ENCODE measurements around the gene PERCC1.
A peak's percentile ranks its signal among the peaks of the same experiment; 100 is the strongest.
"Not testable (repeated sequence)": the region's sequence is repeated elsewhere in the genome, so short reads cannot be mapped to it uniquely, and the experiment has no call there.

The PERCC1 gene

GRCh38 chr16:1451702-1452392 is 21.0 kb downstream of the PERCC1 start:
- DNase-seq = no peak

GRCh38 chr16:1452530-1452929 is 21.7 kb downstream of the PERCC1 start:
- DNase-seq = no peak

DNA sequence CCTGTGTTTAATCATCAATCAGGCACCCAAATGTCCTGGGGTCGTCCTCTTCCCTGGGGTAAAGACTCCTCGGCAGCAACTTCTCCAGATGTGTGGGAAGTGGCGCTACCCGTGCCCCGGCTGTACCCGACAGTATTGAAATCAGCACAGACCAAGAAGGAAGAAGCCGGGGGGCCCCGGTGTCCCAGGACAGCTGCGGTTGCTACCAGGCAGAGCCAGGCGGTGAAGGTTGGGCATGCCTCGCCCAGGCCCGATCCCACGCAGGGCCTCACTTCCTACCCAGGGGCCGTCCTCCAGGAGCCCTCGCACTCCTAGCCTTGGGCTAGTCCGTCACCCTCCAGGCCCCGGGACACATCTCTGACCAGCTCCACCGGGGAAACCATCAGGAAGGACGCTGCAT is 22.4 kb downstream of the PERCC1 start:
- no peak for DNase-seq

DNA sequence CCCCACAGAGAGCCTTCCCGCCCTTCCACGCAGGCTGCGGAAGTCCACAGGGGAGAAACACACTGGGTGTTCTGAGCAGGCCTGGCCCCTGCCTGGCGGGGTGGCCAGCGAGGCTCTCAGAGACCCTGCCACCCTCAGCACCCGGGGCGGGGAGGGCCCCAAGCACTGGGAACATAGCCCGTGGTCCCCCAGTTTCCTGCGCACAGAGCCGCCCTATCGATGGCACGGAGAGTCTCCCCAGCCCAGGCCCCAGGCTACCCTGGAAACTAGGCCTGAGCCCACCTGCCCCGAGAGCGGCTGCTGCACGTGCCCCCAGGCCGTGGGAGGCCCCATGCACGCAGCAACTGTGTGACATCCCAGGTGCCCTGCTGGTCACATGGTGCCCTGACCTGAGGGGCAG is 23.7 kb downstream of the PERCC1 start:
- no peak for DNase-seq

DNA sequence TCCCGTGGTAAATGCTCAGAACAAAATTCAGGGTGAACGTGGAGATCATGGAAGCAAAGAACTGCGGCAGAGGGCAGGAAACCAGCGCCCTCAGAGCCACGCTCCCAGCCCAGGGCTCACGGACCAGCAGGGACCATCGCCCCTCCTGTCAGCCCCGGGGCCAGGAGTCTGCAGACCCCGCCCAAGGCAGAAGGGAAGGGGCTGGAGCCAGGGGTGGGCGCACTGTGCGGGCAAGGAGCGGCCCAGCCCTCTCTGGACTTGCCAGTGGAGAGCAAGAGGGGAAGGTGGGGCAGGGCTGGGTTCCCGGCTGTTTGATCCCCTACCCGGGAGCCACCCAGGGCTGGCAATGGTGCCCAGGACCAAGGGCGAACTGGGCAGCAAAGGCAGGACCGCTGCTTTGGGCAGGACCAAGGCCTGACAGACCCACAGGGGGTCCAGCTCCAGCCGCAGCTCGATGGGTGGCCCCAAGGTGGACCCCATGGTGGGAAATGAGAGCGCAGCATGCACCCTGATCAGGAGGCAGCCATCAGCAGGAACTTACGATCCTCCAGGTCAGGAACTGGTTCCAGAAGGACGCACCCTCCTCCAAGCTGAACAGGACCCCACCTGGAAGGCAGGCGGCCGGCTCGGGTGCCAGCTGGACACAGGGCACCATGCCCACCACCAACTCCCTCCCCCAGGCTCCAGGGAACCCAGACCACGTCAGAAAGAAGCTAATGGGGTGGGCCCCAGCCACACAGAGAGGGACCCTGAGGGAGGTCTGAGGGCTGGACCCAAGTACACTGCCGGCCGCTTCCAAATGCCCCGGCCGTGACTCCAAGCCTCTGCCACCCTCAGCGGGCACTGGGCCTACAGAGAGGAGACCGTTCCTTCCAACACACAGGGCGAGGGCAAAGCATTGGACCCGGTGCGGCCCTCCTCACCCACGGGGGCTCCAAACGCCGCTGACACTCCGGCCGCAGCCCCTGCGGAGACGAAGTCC is 24.6 kb downstream of the PERCC1 start:
- no peak for DNase-seq

DNA sequence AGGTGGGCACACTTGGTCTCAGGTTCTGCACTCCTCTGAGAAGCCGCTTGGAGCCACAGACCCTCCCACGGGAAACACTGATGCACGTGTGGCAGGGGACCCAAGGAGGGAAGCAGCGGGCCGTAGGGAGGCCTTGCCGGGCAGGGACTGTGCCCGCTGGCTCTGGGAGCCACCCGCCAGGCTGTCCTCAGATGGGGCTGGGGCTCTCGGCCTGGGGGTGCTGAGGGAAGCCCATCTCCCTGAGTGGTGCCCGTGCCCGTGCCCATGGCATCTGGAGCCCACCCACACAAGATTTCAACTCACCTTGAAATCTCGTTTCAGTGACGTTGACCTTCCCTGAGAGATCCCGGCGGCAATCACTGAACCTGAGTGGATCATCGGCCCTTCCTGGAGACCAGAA is 26.1 kb downstream of the PERCC1 start:
- DNase-seq = no peak

DNA sequence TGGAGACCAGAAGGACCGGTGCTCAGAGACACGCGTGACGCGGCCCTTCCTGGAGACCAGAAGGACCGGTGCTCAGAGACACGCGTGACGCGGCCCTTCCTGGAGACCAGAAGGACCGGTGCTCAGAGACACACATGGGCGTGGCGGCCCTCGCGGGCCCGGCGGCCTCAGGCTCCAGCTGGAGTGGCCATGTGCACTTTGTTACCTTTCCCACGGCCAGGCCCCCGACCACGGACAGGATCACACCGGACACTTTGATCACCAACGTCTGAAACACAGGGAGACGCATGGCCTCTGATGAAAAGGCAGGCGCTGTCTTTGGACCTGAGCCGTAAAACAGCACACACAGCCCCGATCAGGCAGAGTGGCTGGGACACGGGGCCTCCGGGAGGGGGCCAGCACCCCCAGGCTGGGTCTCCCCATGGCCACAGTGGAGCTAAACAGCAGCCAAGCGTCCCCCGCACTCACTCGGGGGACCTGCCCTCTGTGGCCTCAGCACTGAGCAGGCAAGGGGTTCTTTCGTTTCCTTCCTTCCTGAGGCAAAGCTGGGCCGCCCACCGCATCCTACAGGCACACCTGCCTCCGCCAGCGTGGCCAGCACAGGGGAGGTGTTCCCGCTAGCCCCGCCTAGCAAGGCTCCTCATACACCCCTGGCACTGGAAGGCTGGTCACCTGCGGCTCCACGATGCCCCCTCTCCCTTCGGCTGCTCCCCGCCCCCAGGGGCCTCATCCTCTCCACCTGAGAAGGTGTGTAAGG is 26.8 kb downstream of the PERCC1 start:
- no peak for DNase-seq

GRCh38 chr16:1458336-1458976 is 27.6 kb downstream of the PERCC1 start:
- DNase-seq = peak; percentile 34

DNA sequence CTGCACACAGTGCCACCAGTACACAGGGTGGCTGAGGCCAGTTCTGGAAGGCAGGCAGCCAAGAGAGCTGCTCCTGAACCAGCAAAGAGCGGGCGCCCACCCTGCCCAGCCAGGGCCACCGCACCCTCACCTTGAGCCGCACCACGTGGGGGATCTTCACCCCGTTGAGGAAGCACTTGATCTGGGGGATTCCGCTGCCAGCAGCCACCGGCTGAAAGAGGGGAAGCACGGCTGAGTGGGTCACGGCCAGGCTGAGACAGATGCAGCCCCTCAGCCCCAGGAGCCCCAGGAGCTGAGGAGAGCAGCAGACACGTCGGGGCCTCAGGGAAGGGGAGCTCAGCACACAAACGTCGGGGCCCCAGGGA is 28.1 kb downstream of the PERCC1 start:
- no peak for DNase-seq

GRCh38 chr16:1459967-1460366 is 29.1 kb downstream of the PERCC1 start:
- no peak for DNase-seq

GRCh38 chr16:1460602-1461138 is 29.8 kb downstream of the PERCC1 start:
- no peak for DNase-seq

DNA sequence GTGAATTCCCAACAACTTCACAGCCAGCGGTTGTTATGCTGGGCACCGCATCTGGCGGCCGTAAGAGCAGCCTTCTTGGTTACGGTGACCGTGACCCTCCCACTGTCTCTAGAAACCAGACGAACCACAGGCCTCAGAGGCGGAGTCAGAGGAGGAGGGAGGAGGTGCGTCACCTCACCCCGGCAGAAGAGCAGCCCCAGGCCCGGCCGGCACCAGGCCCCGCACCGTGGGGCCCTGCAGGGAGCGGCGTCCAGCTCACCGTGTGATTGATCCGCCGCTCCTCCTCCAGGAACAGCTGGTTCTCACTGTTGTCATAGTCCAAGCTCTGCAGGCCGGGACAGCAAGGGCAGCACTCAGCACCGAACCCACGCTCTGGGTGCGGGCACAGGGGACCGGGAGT is 30.3 kb downstream of the PERCC1 start:
- DNase-seq = no peak

- no peak for DNase-seq
These were observed 33.5 kb downstream of the PERCC1 start for GRCh38 chr16:1464196-1464893.

GRCh38 chr16:1464894-1465566 is 34.2 kb downstream of the PERCC1 start:
- DNase-seq = no peak

- DNase-seq = no peak
These were observed 34.7 kb downstream of the PERCC1 start for GRCh38 chr16:1465567-1465915.

- no peak for DNase-seq
These were observed 35.2 kb downstream of the PERCC1 start for GRCh38 chr16:1466054-1466453.

DNA sequence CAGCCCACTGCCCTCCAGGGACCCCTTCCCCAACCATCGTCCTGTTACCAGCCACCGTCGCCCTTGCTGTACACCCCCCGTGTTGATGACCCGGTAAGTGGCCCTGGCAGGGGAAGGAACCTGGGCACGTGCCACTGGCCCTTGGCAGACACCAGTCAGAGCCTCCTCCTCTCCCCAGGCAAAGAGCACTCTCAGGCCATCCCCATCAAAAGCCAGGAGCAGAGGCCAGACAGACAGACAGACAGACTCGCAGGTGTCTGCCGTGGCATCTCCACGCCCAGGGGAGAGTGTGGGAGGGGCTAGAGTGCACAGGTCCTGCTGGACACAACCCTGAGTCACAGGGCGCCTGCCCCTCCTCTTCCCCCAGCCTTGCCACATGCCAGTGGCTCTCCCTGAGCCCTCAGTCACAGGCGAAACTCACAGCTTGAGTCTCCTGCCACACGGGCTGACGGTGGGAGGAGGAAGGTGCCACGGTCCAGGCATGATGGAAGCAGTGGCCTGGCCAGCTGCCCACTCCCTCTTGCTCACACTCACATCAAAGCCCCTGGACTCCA is 36.2 kb downstream of the PERCC1 start:
- DNase-seq = no peak

DNA sequence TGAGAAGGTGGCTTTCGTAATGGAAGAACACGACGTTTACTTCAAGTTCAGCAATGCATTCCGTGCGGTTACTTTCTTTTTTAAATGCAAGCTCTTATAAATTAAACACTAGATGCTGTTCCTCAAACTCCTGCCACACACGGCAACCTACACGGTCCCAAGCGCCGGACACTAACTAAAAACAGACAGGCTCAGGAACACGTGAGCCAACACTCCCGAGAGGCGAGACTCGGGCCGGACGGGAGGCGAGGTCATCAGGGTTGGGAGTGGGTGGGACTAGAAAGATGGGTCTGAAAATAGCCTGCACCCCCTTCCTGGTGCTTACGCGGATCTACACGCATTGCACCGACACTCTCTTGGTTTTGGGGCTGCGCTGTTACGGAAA is 37.5 kb downstream of the PERCC1 start:
- no peak for DNase-seq

GRCh38 chr16:1469141-1469540 is 38.3 kb downstream of the PERCC1 start:
- not testable (repeated sequence) for DNase-seq

DNA sequence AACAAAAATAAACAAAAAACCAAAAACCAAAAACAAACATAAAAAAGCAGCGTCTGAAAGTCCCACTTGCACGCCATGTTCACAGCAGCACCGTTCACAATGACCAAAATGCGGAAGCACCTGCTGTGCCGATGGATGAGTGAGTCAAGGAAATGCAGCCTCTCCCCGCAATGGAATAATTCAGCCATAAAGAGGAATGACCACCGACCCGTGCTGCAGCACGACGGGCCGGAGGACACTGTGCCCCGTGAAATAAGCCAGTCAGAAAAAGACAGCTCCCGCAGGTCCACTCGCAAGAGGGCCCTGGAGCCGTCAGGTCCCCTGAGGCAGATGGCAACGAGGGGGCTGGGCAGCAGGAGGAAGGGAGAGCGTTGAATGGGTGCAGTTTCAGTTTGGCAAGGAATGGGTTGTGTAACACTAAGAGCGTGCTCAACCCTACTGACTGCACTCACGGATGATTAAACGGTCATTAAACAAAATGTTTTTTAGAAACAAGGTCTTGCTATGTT is 38.9 kb downstream of the PERCC1 start:
- no peak for DNase-seq
